Neural progenitor cell (in vitro differentiated cells): ENCODE results near the gene ZNF536. TPM values are rescaled to one million over a fixed set of nuclear protein-coding genes. Genes with fewer than 3 reads are reported as not detected.

Source experiments
- DNase-seq: peaks from one replicate; pipeline ENCODE4 v3.0.0-alpha.2; 2016; ENCODE audit warnings: low spot score
- H2AFZ ChIP-seq: fragments of 200-600 bp; sonication (generic); replicated peaks from 2 replicates; pipeline ENCODE4 v1.6.1; 2016; ENCODE audit warnings: antibody characterized with exemption
- H3F3A ChIP-seq: fragments of 200-600 bp; sonication (generic); 2 replicates; pipeline ENCODE4 v1.6.1; 2016; ENCODE audit warnings: antibody characterized with exemption, low read depth
- H3K27ac ChIP-seq: fragments of 200-600 bp; sonication (generic); 2 replicates; pipeline ENCODE4 v1.5.1; 2016; ENCODE audit warnings: mild to moderate bottlenecking
- H3K27me3 ChIP-seq: fragments of 200-600 bp; sonication (generic); 2 replicates; pipeline ENCODE4 v1.6.1; 2016; ENCODE audit warnings: mild to moderate bottlenecking, moderate library complexity
- H3K36me3 ChIP-seq: fragments of 200-600 bp; sonication (generic); 2 replicates; pipeline ENCODE4 v1.5.1; 2016
- H3K4me1 ChIP-seq: fragments of 200-600 bp; sonication (generic); 2 replicates; pipeline ENCODE4 v1.6.1; 2016; ENCODE audit warnings: mixed run types
- H3K4me2 ChIP-seq: fragments of 200-600 bp; sonication (generic); 2 replicates; pipeline ENCODE4 v1.6.1; 2016
- H3K4me3 ChIP-seq: fragments of 200-600 bp; sonication (generic); 2 replicates; pipeline ENCODE4 v1.5.1; 2016
- H3K79me2 ChIP-seq: fragments of 200-600 bp; sonication (generic); 2 replicates; pipeline ENCODE4 v1.6.1; 2016; ENCODE audit warnings: low read depth
- H3K9ac ChIP-seq: fragments of 200-600 bp; sonication (generic); 2 replicates; pipeline ENCODE4 v1.6.1; 2016
- H3K9me3 ChIP-seq: fragments of 200-600 bp; sonication (generic); 2 replicates; pipeline ENCODE4 v1.5.1; 2016; ENCODE audit warnings: low read depth
- H4K20me1 ChIP-seq: fragments of 200-600 bp; sonication (generic); 2 replicates; pipeline ENCODE4 v1.6.1; 2016; ENCODE audit warnings: low read depth
- H3K27ac Mint-ChIP-seq: 3 replicates; pipeline ENCODE4 v1.8.0; 2021; ENCODE audit warnings: mixed read lengths
- H3K27me3 Mint-ChIP-seq: 2 replicates; pipeline ENCODE4 v1.8.0; 2022; ENCODE audit warnings: low read depth, mild to moderate bottlenecking, inconsistent platforms, moderate library complexity, mixed read lengths; ENCODE audit not compliant: insufficient read depth
- H3K36me3 Mint-ChIP-seq: 3 replicates; pipeline ENCODE4 v1.8.0; 2021; ENCODE audit warnings: mixed read lengths
- H3K4me1 Mint-ChIP-seq: 3 replicates; pipeline ENCODE4 v1.8.0; 2021; ENCODE audit warnings: mixed read lengths
- H3K4me3 Mint-ChIP-seq: 3 replicates; pipeline ENCODE4 v1.8.0; 2021; ENCODE audit warnings: mild to moderate bottlenecking, moderate library complexity, mixed read lengths
- H3K9me3 Mint-ChIP-seq: 3 replicates; pipeline ENCODE4 v1.8.0; 2020; ENCODE audit warnings: mixed read lengths
- CTCF ChIP-seq: fragments of 200-600 bp; sonication (generic); IDR thresholded peaks from 2 replicates; pipeline ENCODE4 v1.5.1; 2017; ENCODE audit warnings: antibody characterized with exemption, mild to moderate bottlenecking
- EZH2 ChIP-seq: fragments of 200-600 bp; sonication (generic); IDR thresholded peaks from 2 replicates; pipeline ENCODE4 v1.6.1; 2017; ENCODE audit warnings: antibody characterized with exemption, mild to moderate bottlenecking, moderate library complexity
- EZH2phosphoT487 ChIP-seq: fragments of 200-600 bp; sonication (generic); IDR thresholded peaks from 2 replicates; pipeline ENCODE4 v1.6.1; 2017; ENCODE audit warnings: antibody characterized with exemption
- total RNA-seq: library from RNA; depleted of rRNA; stranded (reverse); fragments of >200 nt; gene quantifications from 2 replicates; pipeline ENCODE4 v1.2.3, GENCODE V29; 2015; ENCODE audit warnings: low replicate concordance

ZNF536 gene
- total RNA-seq, 1 donor from 2014 or later: 0.24 TPM

- H3K4me3 Mint-ChIP-seq: no peak overlapping the region
- Histone ChIP-seq H3K27ac (no peak overlapping the region), H3K36me3 (no peaks in the 10 kb centered on the region), H2AFZ (no peak overlapping the region), H3K4me3 (peak overlapping the region; percentile 28), H3K4me2 (peak overlapping the region; percentile 67), H3K79me2 (no peaks in the 10 kb centered on the region), H3K4me1 (peaks cover 27% of the 10 kb centered on the region), H3F3A (peaks cover 14% of the 10 kb centered on the region), H3K27me3 (no peaks in the 10 kb centered on the region), H3K9me3 (no peaks in the 10 kb centered on the region), H4K20me1 (peaks cover 3% of the 10 kb centered on the region), H3K9ac (no peak overlapping the region)
- H3K27me3 Mint-ChIP-seq: peaks cover 5% of the 10 kb centered on the region
- TF ChIP-seq EZH2phosphoT487: no peak
- H3K36me3 Mint-ChIP-seq: no peaks in the 10 kb centered on the region
- peak; percentile 68 for DNase-seq
- no peaks in the 10 kb centered on the region for H3K9me3 Mint-ChIP-seq
- no peak overlapping the region for H3K27ac Mint-ChIP-seq
- peaks cover 28% of the 10 kb centered on the region for H3K4me1 Mint-ChIP-seq
Measured at GRCh38 chr19:30596813-30597399, 224.7 kb downstream of the ZNF536 start.

GRCh38 chr19:30598688-30599087 is 226.5 kb downstream of the ZNF536 start:
- H3K4me3 Mint-ChIP-seq: no peak overlapping the region

GRCh38 chr19:30602661-30603350 is 230.6 kb downstream of the ZNF536 start:
- H3K36me3 ChIP-seq: no peaks in the 10 kb centered on the region
- no peaks in the 10 kb centered on the region for H3K79me2 ChIP-seq
- H3K9ac ChIP-seq: no peak overlapping the region
- H4K20me1 ChIP-seq: no peaks in the 10 kb centered on the region
- Mint-ChIP-seq H3K27me3 (peaks cover 3% of the 10 kb centered on the region), H3K4me3 (no peak overlapping the region), H3K4me1 (peaks cover 7% of the 10 kb centered on the region), H3K36me3 (no peaks in the 10 kb centered on the region), H3K27ac (no peak overlapping the region), H3K9me3 (no peaks in the 10 kb centered on the region)
- H3K27me3 ChIP-seq: no peaks in the 10 kb centered on the region
- H2AFZ ChIP-seq: no peak overlapping the region
- no peaks in the 10 kb centered on the region for H3K9me3 ChIP-seq
- no peak overlapping the region for H3K27ac ChIP-seq
- no peak for DNase-seq
- H3K4me1 ChIP-seq: no peaks in the 10 kb centered on the region
- no peak for TF ChIP-seq EZH2phosphoT487
- no peak for TF ChIP-seq CTCF
- no peak for TF ChIP-seq EZH2
- H3K4me3 ChIP-seq: no peak overlapping the region
- H3F3A ChIP-seq: no peaks in the 10 kb centered on the region
- no peak overlapping the region for H3K4me2 ChIP-seq

More at GRCh38 chr19:30598688-30599087, 226.5 kb downstream of the ZNF536 start:
- TF ChIP-seq EZH2 (no peak), EZH2phosphoT487 (no peak), CTCF (no peak)
- Mint-ChIP-seq H3K9me3 (no peaks in the 10 kb centered on the region), H3K4me1 (peaks cover 28% of the 10 kb centered on the region), H3K27me3 (peaks cover 5% of the 10 kb centered on the region), H3K36me3 (no peaks in the 10 kb centered on the region), H3K27ac (no peak overlapping the region)
- Histone ChIP-seq H3K27ac (no peak overlapping the region), H4K20me1 (peaks cover 3% of the 10 kb centered on the region), H3K4me3 (no peak overlapping the region), H3F3A (peaks cover 14% of the 10 kb centered on the region), H3K36me3 (no peaks in the 10 kb centered on the region), H3K79me2 (no peaks in the 10 kb centered on the region), H3K4me2 (no peak overlapping the region), H3K4me1 (peaks cover 27% of the 10 kb centered on the region), H2AFZ (no peak overlapping the region), H3K27me3 (no peaks in the 10 kb centered on the region), H3K9me3 (no peaks in the 10 kb centered on the region), H3K9ac (no peak overlapping the region)
- DNase-seq: no peak

- H3K27me3 Mint-ChIP-seq: peaks cover 3% of the 10 kb centered on the region
Measured at GRCh38 chr19:30604657-30605056, 232.5 kb downstream of the ZNF536 start.

More at GRCh38 chr19:30604657-30605056, 232.5 kb downstream of the ZNF536 start:
- Histone ChIP-seq H4K20me1 (no peaks in the 10 kb centered on the region), H3K27me3 (no peaks in the 10 kb centered on the region), H2AFZ (no peak overlapping the region), H3K9me3 (no peaks in the 10 kb centered on the region), H3K9ac (no peak overlapping the region), H3K27ac (no peak overlapping the region), H3K4me3 (no peak overlapping the region), H3K79me2 (no peaks in the 10 kb centered on the region), H3K4me2 (no peak overlapping the region), H3K4me1 (no peaks in the 10 kb centered on the region), H3F3A (no peaks in the 10 kb centered on the region), H3K36me3 (no peaks in the 10 kb centered on the region)
- Mint-ChIP-seq H3K4me3 (peak overlapping the region; percentile 33), H3K9me3 (no peaks in the 10 kb centered on the region), H3K27ac (no peak overlapping the region), H3K4me1 (peaks cover 3% of the 10 kb centered on the region), H3K36me3 (no peaks in the 10 kb centered on the region)
- no peak for TF ChIP-seq EZH2
- TF ChIP-seq EZH2phosphoT487: no peak
- no peak for TF ChIP-seq CTCF
- DNase-seq: no peak
